ENCODE measurements around the gene IFT43. TPM values are rescaled to one million over a fixed set of nuclear protein-coding genes. Genes with fewer than 3 reads are reported as not detected.
A peak's percentile ranks its signal among the peaks of the same experiment; 100 is the strongest.

The IFT43 gene
- total RNA-seq, 1 donor from 2014 or later = 38.6 TPM

GRCh38 chr14:76077340-76077739 lies 91.8 kb downstream of the IFT43 start:
- DNase-seq (ENCODE audit: low read depth) = no peak

GRCh38 chr14:76078501-76078900 lies 92.9 kb downstream of the IFT43 start:
- no peak for DNase-seq (ENCODE audit: low read depth)

GRCh38 chr14:76080025-76080424 lies 94.5 kb downstream of the IFT43 start:
- peak; percentile 69 for DNase-seq (ENCODE audit: low read depth)

GRCh38 chr14:76080471-76080870 lies 94.9 kb downstream of the IFT43 start:
- no peak for DNase-seq (ENCODE audit: low read depth)

GRCh38 chr14:76081642-76082041 lies 96.1 kb downstream of the IFT43 start:
- DNase-seq (ENCODE audit: low read depth) = no peak

- no peak for DNase-seq (ENCODE audit: low read depth)
Measured at GRCh38 chr14:76083796-76084765, 98.5 kb downstream of the IFT43 start.

- DNase-seq (ENCODE audit: low read depth) = no peak
Measured at GRCh38 chr14:76085358-76085757, 99.8 kb downstream of the IFT43 start.

GRCh38 chr14:76086636-76087035 lies 101.1 kb downstream of the IFT43 start:
- DNase-seq (ENCODE audit: low read depth) = peak; percentile 97

GRCh38 chr14:76088326-76088725 lies 102.8 kb downstream of the IFT43 start:
- no peak for DNase-seq (ENCODE audit: low read depth)

GRCh38 chr14:76088771-76089571 lies 103.4 kb downstream of the IFT43 start:
- DNase-seq (ENCODE audit: low read depth) = no peak

GRCh38 chr14:76089575-76089974 lies 104.0 kb downstream of the IFT43 start:
- no peak for DNase-seq (ENCODE audit: low read depth)

GRCh38 chr14:76090616-76091391 lies 105.2 kb downstream of the IFT43 start:
- DNase-seq (ENCODE audit: low read depth) = peak; percentile 82

- DNase-seq (ENCODE audit: low read depth) = no peak
Measured at GRCh38 chr14:76093077-76093476, 107.5 kb downstream of the IFT43 start.

GRCh38 chr14:76096257-76096656 lies 110.7 kb downstream of the IFT43 start:
- no peak for DNase-seq (ENCODE audit: low read depth)

GRCh38 chr14:76097547-76097946 lies 112.0 kb downstream of the IFT43 start:
- no peak for DNase-seq (ENCODE audit: low read depth)

GRCh38 chr14:76098047-76098446 lies 112.5 kb downstream of the IFT43 start:
- no peak for DNase-seq (ENCODE audit: low read depth)

GRCh38 chr14:76098916-76099675 lies 113.5 kb downstream of the IFT43 start:
- no peak for DNase-seq (ENCODE audit: low read depth)

- DNase-seq (ENCODE audit: low read depth) = no peak
Measured at GRCh38 chr14:76100236-76100635, 114.7 kb downstream of the IFT43 start.

- DNase-seq (ENCODE audit: low read depth) = no peak
Measured at GRCh38 chr14:76101391-76102379, 116.1 kb downstream of the IFT43 start.
